Stromal cell of bone marrow (primary cell): Measurements from ENCODE around the gene DLK1.

Experiments
- DNase-seq: peaks from one replicate; pipeline ENCODE4 v3.0.0-alpha.2; 2012; ENCODE audit warnings: low read depth

Gene DLK1

DNA sequence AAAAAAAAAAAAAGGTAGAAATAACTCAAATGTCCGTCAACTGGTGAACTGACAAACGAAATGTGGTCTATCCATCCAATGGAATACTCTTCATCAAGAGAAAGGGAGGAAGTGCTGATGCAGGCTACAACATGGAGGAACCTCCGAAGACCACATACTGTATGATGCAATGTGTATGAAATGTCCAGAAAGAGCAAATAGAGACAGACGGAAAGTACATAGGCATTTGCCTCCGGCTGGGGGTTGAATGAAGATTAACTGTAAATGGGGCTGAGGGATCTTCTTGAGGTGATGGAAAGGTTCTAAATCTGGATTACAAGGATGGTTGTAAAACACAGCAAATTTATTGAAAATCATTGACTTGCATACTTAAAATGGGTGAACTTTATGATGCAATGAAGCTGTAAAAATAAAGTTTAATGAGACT, 35.4 kb downstream of the DLK1 start:
- no peak for DNase-seq

DNA sequence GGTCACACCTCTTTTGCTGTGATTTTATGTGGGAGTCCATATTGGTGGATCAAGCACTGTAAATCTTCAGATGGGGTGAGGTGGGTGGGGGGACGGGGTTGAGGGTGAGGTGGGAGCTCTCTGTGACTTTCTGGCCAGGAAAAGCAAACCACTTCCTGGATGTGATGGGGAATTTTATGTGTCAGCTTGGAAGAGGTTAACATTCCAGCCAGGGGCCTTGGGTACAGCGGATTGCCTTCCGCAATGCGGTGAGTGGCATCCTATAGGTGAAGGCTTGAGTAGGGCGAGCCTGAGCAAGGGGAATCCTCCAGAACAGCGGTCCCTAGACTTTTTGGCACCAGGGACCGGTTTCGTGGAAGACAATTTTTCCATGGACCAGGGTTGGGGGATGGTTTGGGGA, 36.2 kb downstream of the DLK1 start:
- no peak for DNase-seq

DNA sequence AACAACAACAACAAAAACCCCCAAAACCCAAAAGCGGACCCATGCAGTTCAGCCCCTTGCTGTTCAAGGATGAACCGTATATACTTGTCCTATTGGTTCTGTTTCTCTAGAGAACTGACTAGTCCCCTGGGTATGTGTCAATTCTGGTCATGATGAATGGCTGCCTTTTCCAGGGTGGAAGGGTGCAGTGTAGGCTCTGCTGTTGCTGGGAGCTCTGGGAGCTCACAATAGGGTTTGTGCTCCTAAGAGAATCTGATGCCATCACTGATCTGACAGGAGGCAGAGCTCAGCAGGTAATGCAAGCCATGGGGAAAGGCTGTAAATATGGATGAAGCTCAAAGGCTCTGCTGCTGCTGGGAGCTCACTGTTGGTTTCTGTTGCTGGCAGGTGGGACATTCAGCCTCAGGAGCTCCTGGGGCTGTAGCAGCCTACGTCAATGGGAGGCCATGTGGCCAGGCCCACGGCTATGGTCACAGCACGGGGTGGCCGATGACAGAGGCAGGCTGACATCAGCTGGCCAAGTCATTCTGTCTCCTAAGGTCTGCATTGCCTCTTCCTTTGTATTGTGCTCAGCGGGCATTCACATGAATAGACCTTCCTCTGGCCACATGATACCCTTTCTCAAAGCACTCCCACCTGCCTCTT, 37.9 kb downstream of the DLK1 start:
- no peak for DNase-seq

DNA sequence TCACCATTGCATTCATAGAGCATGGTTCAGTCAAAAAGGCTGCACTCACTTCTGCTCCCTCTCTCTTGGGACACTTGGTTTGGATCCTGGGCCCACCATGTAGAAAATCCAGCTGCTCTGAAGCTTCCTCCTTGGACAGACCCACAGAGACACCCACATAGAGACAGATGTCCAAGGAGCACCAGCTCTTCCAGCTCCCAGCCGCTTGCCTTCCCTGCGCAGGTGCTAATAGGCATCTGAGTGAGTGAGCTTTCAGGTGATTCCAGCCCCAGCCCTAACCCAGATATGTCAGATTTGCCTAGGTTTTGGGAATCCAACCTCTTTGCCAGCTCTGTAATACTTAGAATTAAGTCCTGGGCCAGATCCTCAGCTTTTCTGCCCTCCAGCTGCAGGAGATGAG, 38.6 kb downstream of the DLK1 start:
- no peak for DNase-seq

DNA sequence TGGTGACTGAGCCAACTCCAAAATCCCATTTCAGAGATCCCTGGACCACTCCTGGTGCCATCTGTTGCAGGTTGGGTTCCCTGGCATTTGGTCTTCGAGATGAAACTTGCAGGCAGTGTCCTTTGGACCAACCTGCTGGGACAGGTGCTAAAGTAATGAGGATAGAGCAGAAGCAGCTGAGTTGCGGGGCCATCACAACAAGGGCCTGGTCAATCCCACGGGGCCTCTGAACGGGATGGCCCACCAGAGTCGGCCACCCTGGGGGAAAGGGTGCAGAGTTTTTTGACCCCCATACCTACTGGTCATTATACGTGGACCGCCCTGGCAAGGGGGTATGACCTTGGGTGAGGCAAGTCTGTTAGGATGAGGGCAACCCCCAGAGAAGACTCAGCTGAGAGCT, 39.3 kb downstream of the DLK1 start:
- no peak for DNase-seq

DNA sequence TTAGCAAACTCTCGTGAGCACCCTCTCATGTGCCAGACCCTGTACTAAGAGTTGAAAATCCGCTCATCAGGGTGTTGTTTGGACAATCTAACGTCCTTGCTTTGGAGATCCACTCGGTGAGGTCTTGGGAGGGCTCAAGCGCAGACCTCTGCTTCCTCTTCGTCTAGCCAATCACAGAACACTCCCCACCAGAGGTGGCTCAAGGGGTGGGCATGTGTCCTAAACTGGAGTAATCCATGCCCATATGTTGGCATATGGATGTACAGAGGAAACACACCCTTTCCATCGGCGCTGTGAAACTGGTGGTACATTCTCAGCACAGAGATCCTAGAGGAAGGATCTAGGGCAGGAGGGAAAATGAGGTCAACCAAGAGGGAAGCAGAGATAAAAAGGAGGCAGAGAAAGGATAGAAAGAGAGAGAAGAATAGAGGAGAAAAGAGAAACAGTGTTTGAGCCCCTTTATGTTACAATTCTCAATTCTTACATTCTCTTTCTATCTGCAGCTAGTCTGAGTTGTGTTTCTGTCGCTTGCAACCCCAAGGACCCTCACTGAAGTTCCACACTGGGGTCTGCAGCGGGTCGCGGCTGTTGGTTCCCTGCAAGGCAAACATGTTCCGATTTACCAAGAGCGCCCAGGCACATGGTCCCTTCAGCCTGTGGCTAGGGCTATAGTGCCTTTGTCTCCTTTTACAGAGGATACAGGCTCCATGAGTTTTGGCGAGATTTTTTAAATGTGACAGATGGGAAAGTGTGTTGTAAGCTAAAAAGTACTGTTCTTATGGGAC, 40.5 kb downstream of the DLK1 start:
- DNase-seq = no peak

DNA sequence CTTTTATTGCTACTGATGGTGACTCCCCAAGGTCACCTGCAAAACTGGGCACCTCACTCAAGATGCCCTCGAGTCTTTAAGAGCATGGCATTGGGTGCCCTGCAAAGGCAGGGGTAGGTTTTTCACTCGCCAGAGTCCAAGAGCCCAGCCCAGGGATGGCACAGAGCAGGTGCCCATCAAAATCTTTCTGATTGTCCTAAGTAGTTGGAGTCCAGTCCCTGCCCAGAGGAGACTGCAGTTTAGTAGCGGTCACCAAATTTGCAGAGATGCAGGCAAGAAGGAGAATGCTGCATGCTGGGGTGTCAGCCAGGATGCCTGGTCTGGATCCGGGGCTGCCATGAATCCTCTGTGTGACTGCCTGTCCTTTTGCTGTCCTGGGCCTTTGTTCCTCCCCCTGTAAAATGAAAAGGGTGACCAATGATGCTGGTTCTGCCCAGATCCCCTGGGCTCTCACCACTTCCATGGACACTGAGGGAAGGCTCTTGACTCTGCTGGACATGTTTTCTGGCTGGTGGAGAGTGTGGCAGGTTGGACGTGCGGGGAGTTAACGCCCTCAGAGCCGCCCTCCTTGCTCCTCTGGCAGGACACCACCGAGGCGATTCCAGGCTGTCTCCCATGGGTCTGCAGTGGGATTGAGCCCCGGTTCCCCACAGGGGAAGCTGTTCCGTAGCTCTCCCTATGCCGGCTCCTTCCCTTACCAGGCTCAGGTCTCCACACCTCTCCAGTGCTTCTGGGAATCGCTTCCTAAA, 41.3 kb downstream of the DLK1 start:
- DNase-seq = no peak

DNA sequence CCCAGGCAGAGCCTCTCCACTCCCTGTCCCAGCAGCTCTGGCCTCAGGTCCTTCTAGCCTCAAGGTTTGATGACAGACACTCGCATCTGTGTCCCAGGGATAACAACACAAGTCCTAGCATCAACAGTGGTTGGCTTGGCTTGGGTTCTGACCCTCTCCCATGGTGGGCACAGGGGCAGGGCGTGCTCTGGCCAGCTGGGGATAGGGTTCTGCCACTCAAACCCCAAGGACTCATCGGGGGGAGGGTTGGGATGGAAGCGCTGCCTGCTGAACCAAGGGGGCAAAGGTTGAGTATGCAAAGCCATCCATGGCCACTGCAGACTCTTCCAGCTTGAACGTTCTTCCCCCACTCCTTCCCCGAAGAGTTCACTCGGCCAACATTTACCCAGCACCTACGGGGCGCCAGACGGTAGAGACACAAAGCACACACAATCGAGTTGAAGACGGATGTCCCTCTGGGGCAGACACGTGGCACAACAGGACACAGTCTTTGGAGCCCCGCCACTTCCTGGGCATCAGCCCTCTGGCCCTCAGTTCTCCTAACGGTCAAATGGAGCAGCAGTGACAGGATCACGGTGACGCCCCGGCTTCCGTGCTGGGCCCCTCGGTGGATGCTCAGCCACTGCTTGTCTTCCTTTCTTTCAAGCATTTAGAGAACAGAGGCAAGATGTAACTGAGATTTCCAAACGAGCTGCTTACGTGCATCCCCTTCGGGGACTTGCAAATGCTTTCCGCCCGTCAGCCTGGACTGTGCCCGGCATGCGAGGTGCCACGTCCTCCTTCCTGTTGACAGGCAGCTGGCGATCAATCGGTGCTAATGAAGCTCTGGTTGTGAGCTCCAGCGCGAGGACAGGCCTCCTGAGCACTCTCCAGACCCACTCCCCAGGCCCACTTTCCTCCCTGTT, 42.6 kb downstream of the DLK1 start:
- DNase-seq = no peak

DNA sequence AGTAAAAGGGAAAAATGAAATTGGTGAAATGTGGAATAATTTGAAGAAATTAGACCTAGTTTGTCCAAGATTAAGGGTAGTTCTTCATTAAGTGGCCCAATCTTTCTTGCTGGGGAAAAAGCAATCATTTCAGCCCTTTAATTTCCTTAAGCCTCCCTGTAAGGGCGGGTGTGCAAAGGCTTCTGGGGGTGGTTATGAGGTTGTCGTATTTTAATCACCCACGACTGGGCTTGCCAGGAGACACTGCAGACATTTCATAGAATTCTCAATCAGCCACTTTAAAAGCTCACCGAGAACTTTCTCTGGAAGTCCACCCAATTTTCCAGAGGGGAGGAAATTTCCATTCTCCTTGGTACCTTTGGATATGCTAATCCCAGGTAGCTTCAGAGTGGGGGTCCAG, 43.4 kb downstream of the DLK1 start:
- no peak for DNase-seq

DNA sequence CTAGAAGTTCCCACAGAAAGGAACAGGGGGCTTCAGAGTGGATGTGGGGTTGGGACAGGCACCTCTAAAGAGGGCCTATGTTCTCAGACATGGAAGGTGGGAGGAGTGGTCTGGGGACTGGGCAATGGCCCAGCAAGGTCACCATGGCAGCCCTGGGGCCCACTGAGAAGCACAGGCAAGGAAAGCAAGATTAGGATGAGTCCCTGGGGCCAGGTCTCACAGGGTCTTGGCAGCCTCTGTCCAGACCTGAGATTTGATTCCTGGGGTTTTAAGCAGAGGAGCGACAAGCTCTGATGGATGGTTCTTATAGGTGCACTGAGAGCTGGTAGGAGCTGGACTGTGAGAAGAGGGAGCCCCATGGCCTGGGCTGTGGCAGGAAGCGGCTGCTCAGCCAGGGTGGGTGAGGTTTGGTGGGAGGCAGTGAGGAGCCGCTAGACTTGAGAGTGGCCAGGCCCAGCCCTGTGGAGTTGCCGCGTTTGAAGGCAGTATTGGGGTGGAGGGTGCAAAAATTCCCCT, 44.0 kb downstream of the DLK1 start:
- DNase-seq = no peak

DNA sequence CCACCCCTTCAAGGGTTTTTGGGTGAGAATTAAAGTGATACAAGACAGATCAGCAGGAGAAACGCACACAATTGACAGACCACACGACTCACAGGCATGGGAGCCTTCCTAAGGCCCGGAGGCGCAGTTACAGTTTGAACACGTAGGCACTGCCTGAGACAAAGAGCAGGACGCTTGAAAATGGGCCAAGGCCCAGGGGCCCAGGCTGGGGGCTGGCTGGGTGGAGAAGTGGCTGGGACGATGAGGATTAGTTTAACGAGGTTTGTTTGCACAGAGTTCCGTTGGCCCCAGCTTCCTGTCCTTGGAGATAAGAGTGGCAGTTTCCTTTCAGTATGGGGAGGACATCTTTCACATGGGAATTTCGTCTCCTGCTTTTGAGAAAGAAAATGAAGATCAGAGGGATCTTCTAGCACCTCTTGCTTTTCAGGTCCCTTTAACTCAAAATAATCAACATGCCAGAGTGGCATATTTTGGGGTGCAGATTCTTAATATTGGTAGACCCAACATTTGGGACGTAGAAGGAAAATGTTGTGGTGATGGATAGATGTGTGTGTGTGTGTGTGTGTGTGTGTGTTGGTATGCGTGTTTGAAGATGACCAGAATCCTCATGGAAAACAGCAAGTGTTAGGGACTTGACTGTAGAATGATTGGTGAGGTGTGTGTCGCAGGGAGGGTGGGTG, 44.6 kb downstream of the DLK1 start:
- DNase-seq = no peak

DNA sequence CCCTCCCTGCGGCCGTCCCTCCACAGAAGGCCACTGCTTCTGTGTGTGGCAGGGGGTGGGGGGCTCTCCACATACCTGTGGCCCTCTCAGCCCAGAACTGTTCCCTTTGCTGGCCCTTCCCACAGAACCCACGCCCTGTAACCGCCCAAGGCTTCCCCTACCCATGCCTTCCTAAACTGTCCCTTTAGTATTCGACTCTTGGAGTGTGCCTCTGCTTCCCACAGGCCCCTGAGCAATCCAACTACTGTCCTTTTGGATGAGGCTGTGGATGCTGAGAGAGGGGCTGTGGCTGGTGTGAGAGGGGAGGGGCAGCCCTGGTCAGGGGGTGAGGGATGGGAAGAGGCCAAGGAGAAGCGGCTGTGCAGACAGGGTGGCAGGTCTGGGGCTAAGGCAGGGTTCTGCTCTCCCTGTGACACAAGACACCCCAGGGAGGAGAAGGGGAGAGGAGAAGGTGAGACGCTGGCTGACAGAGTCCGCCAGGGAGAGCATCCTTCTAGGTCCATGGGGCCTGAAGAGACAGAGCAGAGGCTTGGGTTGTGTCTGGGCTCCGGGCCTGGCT, 46.0 kb downstream of the DLK1 start:
- no peak for DNase-seq

DNA sequence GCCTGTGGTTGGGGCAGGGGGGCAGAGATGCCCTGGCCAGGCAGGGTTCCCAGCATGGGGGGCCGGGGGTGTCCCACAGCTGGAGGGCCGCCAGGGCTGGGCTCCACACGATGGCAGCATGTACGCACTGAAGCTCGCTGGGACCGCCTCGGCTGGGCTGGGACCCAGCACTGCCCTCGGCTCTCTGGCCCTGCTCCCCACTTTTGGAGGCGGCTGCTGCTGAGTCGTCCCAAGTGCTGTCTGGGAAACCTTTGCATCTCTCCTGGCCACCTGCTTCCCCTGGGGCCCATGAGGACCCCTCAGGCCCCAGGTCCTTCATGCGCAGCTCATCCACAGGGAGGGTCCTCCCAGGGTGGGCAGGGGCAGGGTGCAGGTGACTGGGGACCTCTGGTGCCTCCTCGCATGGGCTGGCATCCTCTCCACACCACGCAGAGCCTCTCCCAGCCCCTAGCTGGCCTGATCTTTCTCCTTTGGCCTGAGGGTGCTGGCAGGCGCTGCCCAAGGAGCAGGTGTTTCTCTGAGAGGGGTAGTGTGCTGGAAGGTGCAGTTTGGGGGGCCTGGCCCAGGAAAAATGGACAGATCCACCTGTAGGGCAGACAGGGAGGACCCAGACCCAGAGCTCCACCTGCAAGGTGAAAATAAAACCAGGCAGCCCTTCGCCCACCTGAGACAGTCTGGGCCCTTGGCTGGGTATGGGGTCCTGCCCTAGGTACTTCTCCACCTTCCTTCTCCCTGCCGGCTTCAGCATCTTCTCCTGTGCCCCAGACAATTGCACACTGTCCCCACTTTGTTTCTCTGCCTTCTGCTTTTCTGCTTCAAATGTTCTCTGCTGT, 46.9 kb downstream of the DLK1 start:
- no peak for DNase-seq

DNA sequence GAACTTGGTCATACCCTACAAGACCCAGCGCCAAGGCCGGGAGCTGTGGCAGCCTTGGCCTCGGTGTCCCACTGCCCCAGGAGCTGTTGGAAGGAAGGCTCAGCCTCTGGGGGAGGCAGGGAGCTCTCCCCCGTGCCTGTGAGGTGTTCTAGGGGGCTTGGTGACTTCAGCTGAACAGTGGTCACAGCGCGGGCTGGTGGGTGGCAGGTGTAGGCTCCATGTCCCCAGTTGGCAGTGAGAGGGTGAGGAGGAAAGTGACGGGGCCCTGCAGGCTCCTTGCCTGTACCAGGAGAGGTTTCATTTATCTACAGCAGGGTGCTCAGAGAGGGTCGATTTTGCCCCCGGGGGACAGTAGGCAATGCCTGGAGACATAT, 47.5 kb downstream of the DLK1 start:
- DNase-seq = no peak

DNA sequence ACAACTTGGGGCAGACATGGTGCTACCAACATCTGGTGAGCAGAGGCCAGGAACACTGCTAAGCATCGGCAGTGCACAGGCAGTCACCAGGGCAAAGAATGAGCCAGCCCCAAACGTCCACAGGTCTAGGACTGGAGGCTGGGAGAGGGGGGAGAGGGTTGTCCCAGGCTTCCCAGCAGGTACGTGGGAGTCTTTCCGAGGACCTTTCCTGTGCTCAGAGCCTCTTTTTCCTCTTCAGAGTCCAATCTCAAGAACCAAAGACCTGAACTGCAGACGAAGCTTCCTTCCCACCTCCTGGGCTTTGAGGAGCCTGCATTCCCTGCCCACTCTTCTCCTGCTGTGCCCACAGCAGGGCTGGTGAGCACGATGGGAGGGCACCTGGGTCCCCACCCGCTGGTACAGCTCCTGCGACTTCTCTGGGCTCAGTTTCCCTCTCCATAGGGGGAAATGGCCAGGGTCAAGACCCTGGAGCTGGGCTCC, 48.7 kb downstream of the DLK1 start:
- no peak for DNase-seq

DNA sequence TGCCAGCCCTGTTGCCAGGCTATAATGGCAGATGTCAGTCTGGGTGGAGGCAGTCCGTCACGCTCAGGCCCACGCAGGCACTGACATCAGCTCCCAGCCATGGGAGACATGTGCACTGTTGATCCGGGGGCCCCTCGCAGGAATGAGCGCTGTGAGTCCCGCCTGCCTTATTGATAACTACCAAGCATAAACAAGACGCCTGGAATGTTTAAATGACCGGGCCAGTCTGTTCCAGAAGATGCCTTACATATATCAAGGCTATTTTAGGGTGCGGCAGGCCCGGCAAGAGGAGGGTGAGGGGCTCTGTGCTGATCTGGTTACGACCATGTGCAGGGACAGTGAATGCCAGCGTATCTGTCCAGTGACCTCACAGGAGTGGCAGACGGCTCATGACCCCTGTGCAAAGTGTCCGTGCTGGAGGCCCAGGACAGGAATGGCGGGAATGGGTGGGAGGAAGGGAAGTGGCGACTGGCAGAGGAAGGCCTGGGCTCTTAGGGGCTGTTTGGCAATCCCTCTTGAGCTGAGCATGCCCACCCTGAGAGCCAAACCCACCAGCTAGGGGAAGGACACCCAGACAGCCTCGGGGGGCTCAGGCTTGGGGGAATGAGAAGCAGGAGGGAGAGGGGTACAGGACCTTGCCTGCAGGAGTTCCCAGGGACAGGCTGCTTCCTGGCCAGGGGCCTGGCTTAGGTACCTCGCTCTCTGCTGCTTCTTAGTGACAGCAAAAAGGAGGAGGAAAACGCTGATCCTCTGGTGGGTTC, 49.3 kb downstream of the DLK1 start:
- no peak for DNase-seq

DNA sequence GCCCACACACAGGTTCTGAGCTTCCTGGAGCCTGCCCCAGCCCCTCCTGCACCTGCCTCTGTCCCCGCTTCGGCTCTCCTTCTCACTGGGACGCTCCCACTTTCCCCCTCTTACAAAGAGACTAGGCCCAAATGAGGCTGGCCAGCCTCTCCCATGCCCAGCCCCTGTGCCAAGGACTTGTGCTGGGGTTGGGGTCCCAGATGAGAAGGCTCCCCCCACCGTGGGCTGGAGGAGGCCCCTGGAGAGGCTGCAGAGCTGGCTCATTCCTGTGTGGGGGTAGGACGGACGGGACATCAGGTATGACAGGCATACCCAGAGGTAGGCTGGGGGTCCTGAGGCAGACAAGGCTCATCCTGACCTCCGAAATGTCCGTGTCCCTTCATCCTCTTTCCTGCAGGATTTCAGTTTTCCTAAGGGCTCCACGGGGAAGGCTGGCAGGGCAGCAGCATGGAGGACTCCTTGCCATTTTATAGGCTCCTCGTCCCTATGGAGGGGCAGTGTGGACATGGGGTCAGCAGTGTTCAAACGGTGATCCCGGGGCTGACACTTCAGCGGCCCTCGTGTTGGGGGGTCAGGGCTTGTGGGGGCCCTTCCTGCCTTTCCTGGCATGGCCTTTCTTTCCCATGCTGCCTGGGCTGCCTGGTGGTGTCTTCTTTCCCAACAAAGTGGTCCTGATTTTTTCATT, 50.1 kb downstream of the DLK1 start:
- DNase-seq = no peak

DNA sequence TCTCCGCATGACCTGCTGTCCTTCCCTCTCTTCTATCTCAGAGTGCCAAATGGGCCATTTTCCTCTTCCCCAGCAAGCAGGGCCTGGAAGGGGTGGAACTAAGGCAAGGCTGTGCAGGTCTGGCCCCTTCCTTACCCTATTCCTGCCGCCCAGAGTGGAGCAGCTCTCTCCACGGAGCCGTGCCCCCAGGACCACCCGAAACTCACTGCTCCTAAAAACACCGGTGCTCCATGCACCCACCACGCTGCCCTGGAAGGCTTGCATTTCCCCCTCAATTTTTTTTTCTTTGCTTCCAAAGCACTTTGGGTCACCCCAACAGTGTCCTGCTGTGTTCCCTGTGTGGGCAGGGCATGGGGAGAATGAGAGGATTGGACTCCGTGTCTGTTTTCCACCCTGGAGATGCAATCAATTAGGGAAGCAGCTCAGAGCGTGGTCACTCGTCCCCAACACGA, 50.7 kb downstream of the DLK1 start:
- DNase-seq = no peak
